GM19239 (cell line): Measurements from ENCODE around the gene SFI1.
A peak's percentile ranks its signal among the peaks of the same experiment; 100 is the strongest.

Experiments used
- DNase-seq: peaks from one replicate; pipeline ENCODE4 v3.0.0; 2011; ENCODE audit warnings: low spot score; ENCODE audit not compliant: insufficient read length
- FAIRE-seq: peaks from 2 replicates; lab custom pipeline; 2011; peaks lifted over from hg19 to GRCh38; lab: Jason Lieb, UNC

The SFI1 gene

GRCh38 chr22:31613904-31614296 is 117.6 kb downstream of the SFI1 start:
- FAIRE-seq (no peak), DNase-seq (no peak)

- DNase-seq: no peak
- FAIRE-seq: no peak
Measured at GRCh38 chr22:31614781-31615490, 118.6 kb downstream of the SFI1 start.

GRCh38 chr22:31615491-31615860 is 119.1 kb downstream of the SFI1 start:
- FAIRE-seq (no peak), DNase-seq (no peak)

- FAIRE-seq (peak; percentile 68), DNase-seq (no peak)
Measured at GRCh38 chr22:31615940-31616314, 119.6 kb downstream of the SFI1 start.

- DNase-seq (peak; percentile 60), FAIRE-seq (peak; percentile 81)
Measured at GRCh38 chr22:31616315-31616980, 120.1 kb downstream of the SFI1 start.

GRCh38 chr22:31618057-31618456 is 121.7 kb downstream of the SFI1 start:
- no peak for FAIRE-seq
- DNase-seq: no peak

GRCh38 chr22:31618471-31619176 is 122.3 kb downstream of the SFI1 start:
- no peak for DNase-seq
- no peak for FAIRE-seq

GRCh38 chr22:31619611-31620300 is 123.4 kb downstream of the SFI1 start:
- DNase-seq (no peak), FAIRE-seq (no peak)

- no peak for FAIRE-seq
Measured at GRCh38 chr22:31620756-31621480, 124.6 kb downstream of the SFI1 start.

GRCh38 chr22:31621507-31622124 is 125.3 kb downstream of the SFI1 start:
- FAIRE-seq (no peak), DNase-seq (no peak)

More at GRCh38 chr22:31620756-31621480, 124.6 kb downstream of the SFI1 start:
- DNase-seq: no peak

GRCh38 chr22:31622980-31623379 is 126.6 kb downstream of the SFI1 start:
- DNase-seq: no peak
- no peak for FAIRE-seq

- DNase-seq (no peak), FAIRE-seq (no peak)
Measured at GRCh38 chr22:31623592-31624304, 127.4 kb downstream of the SFI1 start.

GRCh38 chr22:31625257-31625640 is 128.9 kb downstream of the SFI1 start:
- FAIRE-seq: no peak
- no peak for DNase-seq

- DNase-seq (no peak), FAIRE-seq (no peak)
Measured at GRCh38 chr22:31625661-31626426, 129.5 kb downstream of the SFI1 start.

- DNase-seq: no peak
- FAIRE-seq: no peak
Measured at GRCh38 chr22:31626427-31627150, 130.3 kb downstream of the SFI1 start.

GRCh38 chr22:31627223-31627731 is 130.9 kb downstream of the SFI1 start:
- no peak for FAIRE-seq

GRCh38 chr22:31628362-31628761 is 132.0 kb downstream of the SFI1 start:
- FAIRE-seq: no peak
- DNase-seq: no peak

More at GRCh38 chr22:31627223-31627731, 130.9 kb downstream of the SFI1 start:
- DNase-seq: no peak
